Measurements from ENCODE around the gene HLX. TPM values are rescaled to one million over a fixed set of nuclear protein-coding genes. Genes with fewer than 3 reads are reported as not detected.

The HLX gene
- polyA plus RNA-seq, 1 of the 3 experiments (the other 2 are of a cell fraction), result 21.4 TPM

- Histone ChIP-seq H3K4me3 (ENCODE audit: low read depth in 2 of 2, low read length in 1 of 2) (no peak overlapping the region), H3K27ac (ENCODE audit: low read depth in 2 of 2, low read length in 1 of 2) (no peak overlapping the region), H4K20me1 (ENCODE audit: insufficient read depth) (no peaks in the 10 kb centered on the region), H3F3A (replicated peaks; ENCODE audit: insufficient read depth) (no peaks in the 10 kb centered on the region), H3K4me2 (no peak overlapping the region), H3K4me1 (ENCODE audit: control insufficient read depth in 1 of 2, insufficient read depth in 2 of 2, low read depth in 1 of 2, low read length in 1 of 2) (no peaks in the 10 kb centered on the region; a peak in 1 of 4 replicates), H2AFZ (ENCODE audit: low read depth) (no peak overlapping the region), H3K9me2 (no peaks in the 10 kb centered on the region), H3K79me2 (ENCODE audit: insufficient read depth) (no peaks in the 10 kb centered on the region), H3K36me3 (replicated peaks in 1 of 2; ENCODE audit: control insufficient read depth in 1 of 2, insufficient read depth in 2 of 2, low read length in 1 of 2) (no peaks in the 10 kb centered on the region), H3K9ac (no peak overlapping the region), H3K27me3 (ENCODE audit: insufficient read depth) (no peaks in the 10 kb centered on the region), H3K9me3 (no peaks in the 10 kb centered on the region)
- 85% methylated on average over 36 of the region's 47 CpGs for WGBS (ENCODE audit: low lambda C conversion rate)
- ChIA-PET POLR2A (no interaction called here), CTCF (interaction anchor here (1.6 to 1.7 kb wide), 2 partner anchors 13 to 312 kb away, joined by 4 to 5 read pairs; no protein-coding TSS in a partner anchor)
- DNase-seq, result no peak
- TF ChIP-seq EZH2phosphoT487 (IDR thresholded peaks at IDR 0.05; ENCODE audit: borderline replicate concordance, low read depth) (no peak), MAX (IDR thresholded peaks at IDR 0.05; ENCODE audit: low read depth) (no peak), SIN3A (IDR thresholded peaks at IDR 0.05; ENCODE audit: borderline replicate concordance, low read depth, low read length) (no peak), PBX3 (IDR thresholded peaks at IDR 0.05) (no peak), RAD21 (IDR thresholded peaks at IDR 0.05; ENCODE audit: low read length) (no peak), NFIC (IDR thresholded peaks at IDR 0.05; ENCODE audit: borderline replicate concordance) (no peak), FOXJ3 (CRISPR knock-in tag; IDR thresholded peaks at IDR 0.05) (no peak), JUND (IDR thresholded peaks at IDR 0.05) (no peak), YY1 (IDR thresholded peaks at IDR 0.05; ENCODE audit: low read depth) (no peak)
Measured at GRCh38 chr1:220891224-220892085, 12.2 kb downstream of the HLX start.

- H3F3A ChIP-seq (replicated peaks; ENCODE audit: insufficient read depth), result no peaks in the 10 kb centered on the region
- H3K27ac ChIP-seq (ENCODE audit: low read depth in 2 of 2, low read length in 1 of 2), result no peak overlapping the region
- H3K9me3 ChIP-seq, result no peaks in the 10 kb centered on the region
- TF ChIP-seq RCOR1 (IDR thresholded peaks at IDR 0.05; ENCODE audit: low read length) (no peak), SMC3 (IDR thresholded peaks at IDR 0.05; ENCODE audit: low read depth, low read length) (no peak), MAX (IDR thresholded peaks at IDR 0.05; ENCODE audit: low read depth) (no peak), EZH2phosphoT487 (IDR thresholded peaks at IDR 0.05; ENCODE audit: borderline replicate concordance, low read depth) (no peak), FOSL2 (IDR thresholded peaks at IDR 0.05; ENCODE audit: borderline replicate concordance, low read depth) (no peak), RXRA (IDR thresholded peaks at IDR 0.05; ENCODE audit: borderline replicate concordance, low read depth) (no peak), ELF1 (IDR thresholded peaks at IDR 0.05) (no peak), JUND (IDR thresholded peaks at IDR 0.05) (no peak), POLR2AphosphoS5 (IDR thresholded peaks at IDR 0.05; ENCODE audit: low read depth, low read length) (no peak), USF1 (IDR thresholded peaks at IDR 0.05; ENCODE audit: borderline replicate concordance, low read depth) (no peak), NRF1 (IDR thresholded peaks at IDR 0.05; ENCODE audit: low read depth, low read length) (no peak), YY1 (IDR thresholded peaks at IDR 0.05; ENCODE audit: low read depth) (no peak), CTCF (IDR thresholded peaks at IDR 0.05) (no peak), TCF12 (IDR thresholded peaks at IDR 0.05) (no peak), IRF3 (IDR thresholded peaks at IDR 0.05; ENCODE audit: low read depth, low read length) (no peak), FOXM1 (IDR thresholded peaks at IDR 0.05; ENCODE audit: low read depth) (no peak), EP300 (IDR thresholded peaks at IDR 0.05; ENCODE audit: borderline replicate concordance in 1 of 2, low read depth in 1 of 2, low read length in 1 of 2) (no peak), MXI1 (IDR thresholded peaks at IDR 0.05; ENCODE audit: low read depth, low read length) (no peak), TEAD4 (IDR thresholded peaks at IDR 0.05; ENCODE audit: borderline replicate concordance, insufficient read depth) (no peak)
- no peaks in the 10 kb centered on the region for H3K9me2 ChIP-seq
- no peaks in the 10 kb centered on the region for H4K20me1 ChIP-seq (ENCODE audit: insufficient read depth)
- H3K9ac ChIP-seq, result no peak overlapping the region
- 88% methylated on average over 14 of the region's 16 CpGs for WGBS (ENCODE audit: low lambda C conversion rate)
- H3K4me3 ChIP-seq (ENCODE audit: low read depth in 2 of 2, low read length in 1 of 2), result no peak overlapping the region
- no peaks in the 10 kb centered on the region for H3K79me2 ChIP-seq (ENCODE audit: insufficient read depth)
- no peak overlapping the region for H3K4me2 ChIP-seq
- H2AFZ ChIP-seq (ENCODE audit: low read depth), result no peak overlapping the region
- H3K4me1 ChIP-seq (ENCODE audit: control insufficient read depth in 1 of 2, insufficient read depth in 2 of 2, low read depth in 1 of 2, low read length in 1 of 2), result no peaks in the 10 kb centered on the region; a peak in 1 of 4 replicates
- CTCF ChIA-PET, result interaction anchor here (1.3 to 1.7 kb wide), 3 partner anchors 12 to 311 kb away, joined by 4 to 5 read pairs (median 4); no protein-coding TSS in a partner anchor
- POLR2A ChIA-PET, result no interaction called here
- H3K36me3 ChIP-seq (replicated peaks in 1 of 2; ENCODE audit: control insufficient read depth in 1 of 2, insufficient read depth in 2 of 2, low read length in 1 of 2), result no peaks in the 10 kb centered on the region
- H3K27me3 ChIP-seq (ENCODE audit: insufficient read depth), result no peaks in the 10 kb centered on the region
- DNase-seq, result no peak
Measured at GRCh38 chr1:220892086-220892376, 12.8 kb downstream of the HLX start.

All from SK-N-SH (cell line).